ENCODE measurements around the gene SLCO4A1. TPM values are rescaled to one million over a fixed set of nuclear protein-coding genes. Genes with fewer than 3 reads are reported as not detected.

The SLCO4A1 gene
- total RNA-seq, 1 donor from 2014 or later: 63.3 TPM

DNA sequence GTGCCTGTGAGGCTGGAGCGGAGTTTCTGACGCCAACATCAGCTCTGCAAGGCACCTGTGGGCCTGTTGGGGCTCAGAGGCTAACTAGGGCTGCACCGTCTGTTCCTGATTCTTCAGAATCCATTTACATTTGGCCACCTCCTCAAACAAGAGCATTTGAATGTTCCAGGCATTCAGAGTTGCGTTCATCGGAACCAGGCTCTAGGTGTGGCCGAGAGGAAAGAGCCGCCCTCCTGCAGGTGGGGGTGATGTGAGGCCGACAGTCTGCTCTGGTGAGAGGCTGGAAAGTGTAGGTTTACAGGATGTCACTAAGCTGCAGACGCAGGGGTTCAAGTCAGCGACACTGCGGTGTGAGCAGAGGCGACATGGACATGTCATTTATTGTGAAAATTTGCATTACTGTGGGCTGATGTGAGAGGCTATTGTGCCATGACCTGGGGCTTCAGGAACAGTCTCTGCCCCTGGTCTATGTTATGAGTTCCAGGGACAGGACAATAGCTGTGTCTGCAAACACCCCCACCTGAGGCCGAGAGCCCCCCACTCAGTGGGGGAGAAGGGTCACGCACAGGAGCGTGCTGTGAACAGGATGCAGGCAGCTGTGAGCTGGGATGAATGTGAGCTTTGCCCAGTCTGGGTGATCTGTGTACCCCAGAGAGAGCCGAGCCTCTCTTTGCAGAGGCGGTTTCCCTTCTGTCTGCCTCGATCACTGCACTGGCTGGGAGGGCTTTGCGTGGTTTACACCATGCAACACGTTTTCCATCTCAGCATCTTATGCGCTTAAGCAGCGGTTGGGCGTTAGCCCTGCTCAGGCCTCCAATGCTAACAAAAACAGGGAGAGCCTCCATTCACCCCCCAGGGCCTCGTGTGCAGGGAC, 21.1 kb downstream of the SLCO4A1 start:
- no peaks in the 10 kb centered on the region for H3K36me3 ChIP-seq
- H3K4me1 ChIP-seq: peaks cover 13% of the 10 kb centered on the region
- intact Hi-C loops (cut with DNase I): no loop called here
- peaks cover 5% of the 10 kb centered on the region for H3K27me3 ChIP-seq
- DNase-seq (no peak), ATAC-seq (no peak)
- H3K4me3 ChIP-seq: no peak overlapping the region
- no peaks in the 10 kb centered on the region for H3K9me3 ChIP-seq
- TF ChIP-seq, protein P1, sequence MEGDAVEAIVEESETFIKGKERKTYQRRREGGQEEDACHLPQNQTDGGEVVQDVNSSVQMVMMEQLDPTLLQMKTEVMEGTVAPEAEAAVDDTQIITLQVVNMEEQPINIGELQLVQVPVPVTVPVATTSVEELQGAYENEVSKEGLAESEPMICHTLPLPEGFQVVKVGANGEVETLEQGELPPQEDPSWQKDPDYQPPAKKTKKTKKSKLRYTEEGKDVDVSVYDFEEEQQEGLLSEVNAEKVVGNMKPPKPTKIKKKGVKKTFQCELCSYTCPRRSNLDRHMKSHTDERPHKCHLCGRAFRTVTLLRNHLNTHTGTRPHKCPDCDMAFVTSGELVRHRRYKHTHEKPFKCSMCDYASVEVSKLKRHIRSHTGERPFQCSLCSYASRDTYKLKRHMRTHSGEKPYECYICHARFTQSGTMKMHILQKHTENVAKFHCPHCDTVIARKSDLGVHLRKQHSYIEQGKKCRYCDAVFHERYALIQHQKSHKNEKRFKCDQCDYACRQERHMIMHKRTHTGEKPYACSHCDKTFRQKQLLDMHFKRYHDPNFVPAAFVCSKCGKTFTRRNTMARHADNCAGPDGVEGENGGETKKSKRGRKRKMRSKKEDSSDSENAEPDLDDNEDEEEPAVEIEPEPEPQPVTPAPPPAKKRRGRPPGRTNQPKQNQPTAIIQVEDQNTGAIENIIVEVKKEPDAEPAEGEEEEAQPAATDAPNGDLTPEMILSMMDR (IDR thresholded peaks at IDR 0.05): no peak
- H3K27ac ChIP-seq: no peak overlapping the region

DNA sequence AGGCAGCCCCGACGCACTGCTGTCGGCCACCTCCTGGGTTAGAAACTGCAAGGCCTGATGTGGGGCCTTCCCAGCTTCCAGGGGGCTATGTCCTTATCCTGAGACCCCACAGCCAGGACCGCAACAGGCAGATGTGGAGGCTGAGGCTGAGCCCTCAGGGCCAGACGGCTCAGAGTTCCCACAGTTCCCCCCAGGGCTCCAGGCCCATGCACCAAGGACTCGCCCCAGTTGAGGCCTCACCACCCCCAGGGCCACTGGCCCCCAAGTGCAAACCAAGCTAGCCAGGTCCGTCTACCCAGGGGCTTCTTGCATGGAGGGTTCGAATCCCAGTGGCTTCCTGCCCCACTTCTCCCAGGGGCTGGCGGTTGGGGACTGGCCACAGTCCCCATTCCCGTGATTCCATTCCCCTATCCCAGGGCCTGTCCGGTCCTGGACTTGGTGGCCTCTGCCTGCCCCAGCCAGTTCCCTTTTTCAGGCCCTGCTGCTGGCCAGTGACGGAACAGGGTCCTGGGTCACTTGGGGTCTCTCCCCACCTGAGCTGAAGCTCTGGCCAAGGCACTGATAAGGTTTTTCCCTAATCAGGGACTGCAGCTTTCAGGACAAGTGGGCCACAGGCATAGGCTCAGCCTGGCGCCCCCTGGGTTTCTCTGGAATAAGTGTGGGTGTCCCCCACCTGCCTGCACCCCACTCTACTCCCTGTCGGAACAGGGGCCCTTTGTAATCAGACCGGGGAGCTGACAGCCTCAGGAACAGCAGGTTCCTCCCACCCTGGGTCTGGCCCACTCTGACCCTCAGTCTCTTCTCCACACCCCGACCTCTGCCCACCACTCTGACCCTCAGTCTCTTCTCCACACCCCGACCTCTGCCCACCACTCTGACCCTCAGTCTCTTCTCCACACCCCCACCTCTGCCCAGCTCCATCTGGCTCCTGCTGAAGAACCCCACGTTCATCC, 22.0 kb downstream of the SLCO4A1 start:
- intact Hi-C loops (cut with DNase I): no loop called here
- no peaks in the 10 kb centered on the region for H3K36me3 ChIP-seq
- ATAC-seq (no peak), DNase-seq (no peak)
- peaks cover 5% of the 10 kb centered on the region for H3K27me3 ChIP-seq
- TF ChIP-seq, protein P1 (IDR thresholded peaks at IDR 0.05): no peak
- H3K27ac ChIP-seq: no peak overlapping the region
- peaks cover 13% of the 10 kb centered on the region for H3K4me1 ChIP-seq
- H3K9me3 ChIP-seq: no peaks in the 10 kb centered on the region
- no peak overlapping the region for H3K4me3 ChIP-seq

DNA sequence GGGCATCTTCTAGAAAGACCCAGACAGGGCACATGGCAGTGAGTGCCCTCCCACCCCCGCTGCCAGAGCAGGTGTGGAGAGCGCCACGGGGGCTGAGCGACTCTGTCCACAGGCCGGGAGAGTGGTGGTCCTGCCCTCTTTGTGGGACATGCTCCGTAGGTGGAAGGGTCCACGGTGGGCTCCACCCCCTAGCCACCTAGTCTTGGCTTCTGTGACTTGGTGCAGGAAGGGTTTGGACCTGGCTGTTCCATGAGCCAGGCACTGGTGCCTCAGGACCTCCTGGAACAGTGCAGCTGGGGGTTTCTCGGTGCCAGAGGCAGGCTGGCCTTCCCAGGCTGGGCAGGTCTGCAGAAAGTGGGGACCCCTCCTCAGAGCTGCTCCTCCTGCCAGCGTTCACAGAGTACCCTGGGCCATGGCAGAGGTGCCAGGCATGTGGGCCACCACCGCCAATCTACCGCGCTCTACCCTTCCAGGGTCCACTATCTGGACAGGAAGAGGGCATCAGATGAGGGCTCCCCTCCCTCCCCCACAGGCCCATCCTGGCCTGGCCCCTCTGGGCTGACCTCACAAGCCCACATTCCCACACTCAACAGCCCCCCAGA, 23.0 kb downstream of the SLCO4A1 start:
- peaks cover 5% of the 10 kb centered on the region for H3K27me3 ChIP-seq
- H3K4me1 ChIP-seq: peaks cover 13% of the 10 kb centered on the region
- no peak for DNase-seq
- intact Hi-C loops (cut with DNase I): no loop called here
- no peaks in the 10 kb centered on the region for H3K9me3 ChIP-seq
- H3K4me3 ChIP-seq: no peak overlapping the region
- ATAC-seq: no peak
- H3K36me3 ChIP-seq: no peaks in the 10 kb centered on the region
- TF ChIP-seq, protein P1 (IDR thresholded peaks at IDR 0.05): no peak
- H3K27ac ChIP-seq: no peak overlapping the region

DNA sequence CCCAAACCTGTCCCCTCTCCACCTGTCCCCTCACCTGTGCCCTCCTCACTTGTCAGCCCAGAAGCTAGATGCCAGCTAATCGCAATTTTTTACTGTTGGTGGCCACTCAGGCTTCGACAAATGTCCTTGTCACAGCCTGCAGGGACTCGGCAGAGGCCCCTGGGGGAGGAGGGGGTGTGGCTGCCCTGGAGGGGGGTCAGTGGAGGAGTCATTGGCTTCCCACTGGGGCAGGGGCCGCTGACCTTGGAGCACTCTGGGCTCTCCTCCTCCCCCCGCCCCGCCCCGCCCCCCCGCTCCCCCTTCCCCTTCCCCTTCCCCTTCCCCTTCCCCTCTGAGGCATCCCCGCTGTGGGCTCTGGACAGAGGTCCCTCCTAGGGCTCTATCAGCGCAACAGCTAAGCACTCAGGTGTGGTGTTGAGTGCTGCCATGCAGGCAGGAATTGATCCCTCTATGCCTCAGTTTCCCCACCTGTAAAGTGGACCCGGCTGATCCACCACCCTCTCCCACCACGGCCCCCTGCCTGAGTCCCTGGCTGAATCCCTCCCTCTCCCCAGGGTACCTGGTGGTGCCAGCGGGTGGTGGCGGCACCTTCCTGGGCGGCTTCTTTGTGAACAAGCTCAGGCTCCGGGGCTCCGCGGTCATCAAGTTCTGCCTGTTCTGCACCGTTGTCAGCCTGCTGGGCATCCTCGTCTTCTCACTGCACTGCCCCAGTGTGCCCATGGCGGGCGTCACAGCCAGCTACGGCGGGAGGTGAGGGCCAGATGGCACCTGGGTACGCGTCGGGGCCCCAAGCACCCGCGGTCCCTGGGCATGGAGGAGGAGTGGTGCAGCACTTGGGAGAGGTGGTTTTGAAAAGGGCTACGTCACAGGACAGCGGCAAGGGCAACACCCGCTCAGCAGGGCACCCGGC, 23.8 kb downstream of the SLCO4A1 start:
- H3K4me3 ChIP-seq: no peak overlapping the region
- no peak for DNase-seq
- no peaks in the 10 kb centered on the region for H3K9me3 ChIP-seq
- no peak overlapping the region for H3K27ac ChIP-seq
- TF ChIP-seq, protein P1 (IDR thresholded peaks at IDR 0.05): no peak
- peaks cover 13% of the 10 kb centered on the region for H3K4me1 ChIP-seq
- intact Hi-C loops (cut with DNase I): no loop called here
- peaks cover 5% of the 10 kb centered on the region for H3K27me3 ChIP-seq
- ATAC-seq: no peak
- no peaks in the 10 kb centered on the region for H3K36me3 ChIP-seq

All from upper lobe of right lung (tissue), 1 donor.